RWPE1 (cell line): ENCODE results near the gene MON2.

Source experiments
- CTCF ChIA-PET: fragments of 350-600 bp; sonication (Branson Sonifier 250); formaldehyde crosslinking; extraction: SDS; loops from one replicate; lab custom pipeline; 2021; lab: Yijun Ruan, JAX
- POLR2A ChIA-PET: fragments of 400-600 bp; formaldehyde crosslinking; extraction: SDS; loops from one replicate; lab custom pipeline; 2020; ENCODE audit warnings: antibody characterized with exemption; ENCODE audit not compliant: low non-redundant PET; lab: Yijun Ruan, JAX
- DNase-seq: peaks from one replicate; pipeline ENCODE4 v3.0.0; 2012; ENCODE audit warnings: low spot score
- H3K27ac ChIP-seq: fragments of 450-650 bp; 2 replicates; pipeline ENCODE4 v1.5.1; 2017
- CTCF ChIP-seq: fragments of 450-650 bp; conservative IDR thresholded peaks from 2 replicates; pipeline ENCODE4 v1.5.1; 2017; ENCODE audit warnings: low read depth, mild to moderate bottlenecking

Gene MON2

DNA sequence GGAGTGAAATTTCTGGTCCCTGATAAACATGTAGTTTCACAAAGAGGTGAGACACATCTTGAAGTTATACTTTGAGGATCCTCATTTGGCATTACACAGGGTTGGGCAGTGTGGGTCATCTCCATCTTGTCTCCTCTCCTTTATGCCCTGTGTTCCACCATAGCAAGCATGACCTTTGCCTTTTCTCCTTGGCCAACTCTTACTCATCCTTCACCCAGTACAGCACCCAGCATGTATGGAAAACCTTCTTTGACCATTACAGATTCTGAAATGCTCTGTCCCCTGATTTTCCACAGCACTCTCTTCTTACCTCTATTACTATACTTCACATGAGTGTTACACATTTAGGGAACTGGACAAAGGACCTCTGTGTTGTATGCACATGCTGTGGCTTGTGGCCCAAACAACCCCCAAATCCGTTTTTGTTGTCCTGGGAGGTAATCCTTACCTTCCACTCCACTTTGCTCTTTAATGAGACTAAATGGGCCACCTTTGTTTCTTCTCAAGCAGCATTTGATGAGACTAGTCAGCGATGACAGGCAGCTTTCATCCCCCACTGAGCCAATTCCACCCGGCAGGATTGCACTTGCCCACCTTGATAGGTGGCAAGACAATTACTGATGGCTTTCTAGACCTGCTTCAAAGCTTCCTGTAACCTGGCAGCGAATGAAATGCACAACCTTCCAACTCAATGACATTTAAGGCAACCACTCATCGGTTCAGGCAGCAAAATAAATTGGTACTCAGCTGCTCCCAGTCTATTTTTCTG is 163.5 kb downstream of the MON2 start:
- CTCF ChIA-PET: no interaction called here
- POLR2A ChIA-PET: no interaction called here
- no peak overlapping the region for H3K27ac ChIP-seq
- no peak for TF ChIP-seq CTCF
- DNase-seq: no peak

DNA sequence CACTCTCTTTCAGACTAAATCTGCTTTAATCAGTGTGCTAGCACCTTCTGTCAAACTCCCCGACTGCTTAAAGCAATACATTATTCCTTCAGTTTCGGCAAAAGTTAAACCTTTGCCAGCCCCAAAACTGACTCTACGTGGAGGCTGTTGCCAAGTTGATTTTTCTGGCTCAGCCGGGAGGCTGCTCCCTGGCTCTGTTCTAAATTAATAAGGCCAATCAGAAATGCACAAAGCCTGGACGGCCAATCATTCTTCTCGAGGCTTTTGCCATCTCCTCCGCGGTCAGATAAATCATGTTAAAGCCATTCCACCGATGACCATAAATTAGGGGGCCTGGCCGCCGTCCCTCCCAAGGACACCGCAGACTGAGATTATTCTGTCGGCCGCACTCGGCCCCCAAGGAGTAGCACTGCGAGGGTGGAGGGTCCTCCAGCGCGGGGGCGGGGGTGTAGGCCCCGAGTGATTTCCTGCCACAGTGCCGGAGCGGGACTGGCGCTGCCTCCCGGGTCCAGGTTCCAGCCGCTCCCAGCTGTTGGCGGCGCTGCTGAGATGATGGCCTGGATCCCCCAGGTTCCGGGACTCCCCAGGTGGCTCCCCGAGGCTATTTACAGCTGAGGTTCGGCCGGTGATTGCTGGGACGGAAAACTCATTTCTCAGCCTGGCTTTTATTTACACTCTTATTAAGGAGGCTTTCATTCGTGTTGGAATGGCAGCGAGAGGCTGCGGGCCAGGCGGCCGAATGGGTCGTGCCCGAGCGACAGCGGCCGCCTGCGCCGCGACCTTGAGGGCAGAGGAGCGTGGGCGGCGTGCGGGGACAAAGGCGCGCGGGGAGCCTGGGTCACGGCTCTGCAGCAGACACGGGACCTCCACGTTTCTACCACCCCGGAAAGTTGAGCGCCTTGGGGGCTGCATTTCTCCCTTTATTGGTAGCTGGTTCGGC is 165.1 kb downstream of the MON2 start:
- H3K27ac ChIP-seq: peak overlapping the region; percentile 50
- CTCF ChIA-PET: interaction anchor here (0.5 kb wide), 1 partner anchor 26 kb away, joined by 3 read pairs; no protein-coding TSS in a partner anchor
- POLR2A ChIA-PET: no interaction called here
- peak; percentile 46 for DNase-seq
- TF ChIP-seq CTCF: peak; percentile 58

- peak overlapping the region; percentile 50 for H3K27ac ChIP-seq
- CTCF ChIA-PET: interaction anchor here (0.5 kb wide), 1 partner anchor 26 kb away, joined by 3 read pairs; no protein-coding TSS in a partner anchor
- DNase-seq: peak; percentile 34
- TF ChIP-seq CTCF: no peak
- POLR2A ChIA-PET: no interaction called here
Observed at GRCh38 chr12:62632411-62632918, 165.8 kb downstream of the MON2 start.

DNA sequence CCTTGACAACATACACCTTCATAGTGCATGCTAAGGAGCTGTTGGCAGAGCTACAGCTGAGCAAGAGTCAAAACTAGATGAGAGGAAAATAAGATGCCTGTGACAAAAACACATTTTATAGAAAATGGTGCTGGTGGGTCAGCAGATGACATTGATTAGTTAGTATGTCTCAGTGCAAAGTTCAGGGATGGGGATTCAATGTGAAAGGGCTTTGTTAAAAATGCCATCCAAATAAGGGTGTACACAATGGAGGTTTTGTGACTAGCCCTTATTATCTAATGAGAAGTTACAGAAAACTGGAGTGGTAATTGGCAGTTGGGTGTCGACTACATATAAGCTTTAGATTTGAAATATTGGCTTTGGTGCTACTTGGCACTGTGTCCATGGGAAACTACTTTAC is 169.0 kb downstream of the MON2 start:
- DNase-seq: no peak
- H3K27ac ChIP-seq: no peak overlapping the region
- CTCF ChIA-PET: interaction anchor here (0.5 to 1.0 kb wide), 3 partner anchors 16 to 28 kb away, joined by 3 read pairs; no protein-coding TSS in a partner anchor
- POLR2A ChIA-PET: no interaction called here
- TF ChIP-seq CTCF: no peak

- CTCF ChIA-PET: no interaction called here
- no peak for TF ChIP-seq CTCF
- DNase-seq: no peak
- POLR2A ChIA-PET: no interaction called here
- no peak overlapping the region for H3K27ac ChIP-seq
Observed at GRCh38 chr12:62637679-62638078, 171.1 kb downstream of the MON2 start.

- no peak for TF ChIP-seq CTCF
- CTCF ChIA-PET: no interaction called here
- POLR2A ChIA-PET: interaction anchor here (0.5 kb wide), 1 partner anchor 32 kb away, joined by 3 read pairs; no protein-coding TSS in a partner anchor
- no peak for DNase-seq
- no peak overlapping the region for H3K27ac ChIP-seq
Observed at GRCh38 chr12:62640910-62641448, 174.4 kb downstream of the MON2 start.
